WERI-Rb-1 (cell line): ENCODE results near the gene CDYL2.

Experiments
- DNase-seq: peaks from one replicate; pipeline ENCODE4 v3.0.0-alpha.2; 2020
- H3K27ac ChIP-seq: fragments of 250-450 bp; sonication (Bioruptor Pico); 2 replicates; pipeline ENCODE4 v1.5.1; 2020; ENCODE audit warnings: mild to moderate bottlenecking, moderate library complexity
- H3K27me3 ChIP-seq: fragments of 250-450 bp; sonication (Bioruptor Pico); 2 replicates; pipeline ENCODE4 v1.5.1; 2021; ENCODE audit warnings: mild to moderate bottlenecking, low read depth, moderate library complexity; ENCODE audit not compliant: insufficient read depth, severe bottlenecking
- H3K36me3 ChIP-seq: fragments of 250-450 bp; sonication (Bioruptor Pico); 2 replicates; pipeline ENCODE4 v1.5.1; 2020; ENCODE audit warnings: mild to moderate bottlenecking, moderate library complexity
- H3K4me3 ChIP-seq: 2 replicates; pipeline ENCODE4 v1.5.1; 2011; ENCODE audit warnings: low read depth, mild to moderate bottlenecking, control low read depth, low read length
- H3K9me3 ChIP-seq: fragments of 250-450 bp; sonication (Bioruptor Pico); 2 replicates; pipeline ENCODE4 v1.5.1; 2021; ENCODE audit warnings: mild to moderate bottlenecking, moderate library complexity; ENCODE audit not compliant: severe bottlenecking
- TF ChIP-seq, protein P1 (sequence below): IDR thresholded peaks from 2 replicates; pipeline ENCODE4 v1.5.1; 2011; ENCODE audit warnings: low read depth, mild to moderate bottlenecking, control low read depth, inconsistent platforms, low read length

The CDYL2 gene

DNA sequence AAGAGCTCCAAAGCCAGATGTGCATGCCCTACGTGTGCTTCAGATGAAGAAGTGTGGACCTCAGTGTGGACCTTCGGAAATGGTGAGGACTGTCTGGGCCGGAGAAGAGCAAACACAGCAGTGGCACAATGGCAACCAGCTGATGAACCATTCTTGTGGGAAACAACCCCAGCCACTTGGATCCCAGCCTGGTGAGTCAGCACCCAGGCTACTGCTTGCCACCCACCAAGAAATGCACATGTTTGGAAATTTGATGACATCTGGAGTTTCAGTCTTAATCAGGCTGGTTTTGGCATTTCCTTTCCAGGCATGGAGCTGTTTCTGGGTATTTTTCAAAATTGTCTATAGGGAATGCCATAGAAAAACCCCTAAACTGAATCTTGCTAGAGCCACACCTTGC, 220.9 kb downstream of the CDYL2 start:
- Histone ChIP-seq H3K36me3 (no peaks in the 10 kb centered on the region), H3K27me3 (peaks cover 3% of the 10 kb centered on the region), H3K27ac (no peak overlapping the region), H3K4me3 (no peak overlapping the region), H3K9me3 (no peaks in the 10 kb centered on the region)
- TF ChIP-seq, protein P1, sequence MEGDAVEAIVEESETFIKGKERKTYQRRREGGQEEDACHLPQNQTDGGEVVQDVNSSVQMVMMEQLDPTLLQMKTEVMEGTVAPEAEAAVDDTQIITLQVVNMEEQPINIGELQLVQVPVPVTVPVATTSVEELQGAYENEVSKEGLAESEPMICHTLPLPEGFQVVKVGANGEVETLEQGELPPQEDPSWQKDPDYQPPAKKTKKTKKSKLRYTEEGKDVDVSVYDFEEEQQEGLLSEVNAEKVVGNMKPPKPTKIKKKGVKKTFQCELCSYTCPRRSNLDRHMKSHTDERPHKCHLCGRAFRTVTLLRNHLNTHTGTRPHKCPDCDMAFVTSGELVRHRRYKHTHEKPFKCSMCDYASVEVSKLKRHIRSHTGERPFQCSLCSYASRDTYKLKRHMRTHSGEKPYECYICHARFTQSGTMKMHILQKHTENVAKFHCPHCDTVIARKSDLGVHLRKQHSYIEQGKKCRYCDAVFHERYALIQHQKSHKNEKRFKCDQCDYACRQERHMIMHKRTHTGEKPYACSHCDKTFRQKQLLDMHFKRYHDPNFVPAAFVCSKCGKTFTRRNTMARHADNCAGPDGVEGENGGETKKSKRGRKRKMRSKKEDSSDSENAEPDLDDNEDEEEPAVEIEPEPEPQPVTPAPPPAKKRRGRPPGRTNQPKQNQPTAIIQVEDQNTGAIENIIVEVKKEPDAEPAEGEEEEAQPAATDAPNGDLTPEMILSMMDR = no peak
- no peak for DNase-seq

DNA sequence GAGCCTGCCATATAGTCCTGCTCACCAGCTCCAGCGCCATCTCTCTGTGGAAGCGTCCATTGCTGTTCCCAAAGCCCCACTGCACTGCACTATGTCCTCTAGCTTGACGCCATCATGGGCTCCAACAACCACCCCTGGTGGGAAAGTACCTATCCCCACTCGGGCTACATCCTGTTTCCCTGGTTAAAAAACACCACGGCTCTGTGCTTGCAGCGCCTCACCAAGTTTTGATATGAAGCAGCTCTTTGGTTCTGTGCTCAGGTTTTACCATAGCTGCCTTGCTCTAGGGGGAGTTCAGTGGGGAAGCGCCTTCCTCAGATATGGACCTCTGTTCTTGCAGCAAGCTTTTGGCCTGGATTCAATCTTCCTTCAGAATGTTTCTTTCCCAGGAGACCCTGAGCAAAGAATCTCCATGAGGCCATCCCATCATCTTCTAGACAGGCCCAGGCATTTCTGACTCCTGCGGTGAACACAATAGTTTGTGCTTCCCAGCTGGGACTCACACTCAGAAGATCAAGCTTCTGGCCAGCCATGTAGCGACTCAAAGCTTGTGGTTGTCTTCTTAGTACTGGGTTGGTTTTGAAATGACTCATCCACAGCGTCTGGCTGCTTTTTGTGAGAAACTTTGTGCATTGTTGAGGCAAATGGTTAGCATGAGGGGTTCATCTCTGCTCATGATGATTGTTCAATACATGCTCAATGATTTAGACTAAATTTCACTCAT, 224.1 kb downstream of the CDYL2 start:
- no peak overlapping the region for H3K27ac ChIP-seq
- no peaks in the 10 kb centered on the region for H3K9me3 ChIP-seq
- TF ChIP-seq, protein P1 = no peak
- no peak for DNase-seq
- no peaks in the 10 kb centered on the region for H3K27me3 ChIP-seq
- H3K4me3 ChIP-seq = no peak overlapping the region
- no peaks in the 10 kb centered on the region for H3K36me3 ChIP-seq

DNA sequence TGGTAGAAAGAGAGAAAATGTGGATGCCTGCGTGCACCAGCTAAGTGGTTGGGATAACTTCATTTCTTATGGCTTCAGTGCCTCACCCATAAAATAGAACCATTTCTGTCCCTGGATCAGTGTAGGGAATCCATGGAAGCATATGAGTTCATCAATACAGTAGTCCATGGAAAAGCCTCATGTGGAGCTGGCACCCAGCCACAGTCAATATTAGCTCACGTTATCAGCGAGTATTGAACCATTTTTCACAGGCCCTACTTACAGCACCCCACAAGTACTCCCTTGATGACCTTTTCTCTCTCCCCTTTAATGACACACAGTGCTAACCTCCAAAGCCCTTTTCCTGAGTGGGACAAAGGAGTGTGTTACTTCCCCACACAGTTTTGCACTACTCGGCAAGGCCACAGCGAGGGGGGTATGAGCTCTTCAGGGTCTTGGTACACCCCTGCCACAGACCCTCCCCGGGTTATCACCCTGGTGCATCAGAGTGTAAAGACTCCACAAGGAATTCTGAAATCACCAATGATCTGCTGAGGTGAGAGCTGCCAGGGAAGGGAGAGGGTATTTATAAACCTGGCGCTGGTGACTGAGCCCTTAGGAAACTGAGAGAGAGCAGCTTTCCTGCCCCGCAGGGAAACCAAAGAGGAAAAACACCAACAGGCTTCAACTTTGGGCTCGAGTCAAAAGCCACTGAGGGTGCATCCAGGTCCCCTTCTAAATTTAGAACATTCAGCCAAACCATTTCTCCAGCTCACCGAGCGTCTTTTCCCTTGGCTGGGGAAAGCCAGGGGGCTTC, 226.7 kb downstream of the CDYL2 start:
- TF ChIP-seq, protein P1 = no peak
- H3K9me3 ChIP-seq = no peaks in the 10 kb centered on the region
- no peaks in the 10 kb centered on the region for H3K27me3 ChIP-seq
- no peak for DNase-seq
- H3K4me3 ChIP-seq = no peak overlapping the region
- H3K36me3 ChIP-seq = no peaks in the 10 kb centered on the region
- no peak overlapping the region for H3K27ac ChIP-seq

DNA sequence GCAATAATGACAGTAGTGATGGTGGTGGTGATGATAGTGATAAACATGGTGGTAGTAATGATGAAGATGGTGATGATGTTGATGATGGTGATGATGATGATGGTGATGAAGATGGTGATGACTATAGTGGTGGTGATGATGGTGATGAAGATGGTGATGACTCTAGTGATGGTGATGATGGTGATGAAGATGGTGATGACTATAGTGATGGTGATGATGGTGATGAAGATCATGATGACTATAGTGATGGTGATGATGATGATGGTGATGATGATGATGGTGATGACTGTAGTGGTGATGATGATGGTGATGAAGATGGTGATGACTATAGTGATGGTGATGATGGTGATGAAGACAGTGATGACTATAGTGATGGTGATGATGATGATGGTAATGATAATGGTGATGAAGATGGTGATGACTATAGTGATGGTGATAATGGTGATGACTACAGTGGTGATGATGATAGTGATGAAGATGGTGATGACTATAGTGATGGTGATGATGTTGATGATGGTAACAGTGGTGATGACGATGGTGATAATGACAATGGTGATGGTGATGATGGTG, 228.0 kb downstream of the CDYL2 start:
- no peak for DNase-seq
- no peaks in the 10 kb centered on the region for H3K9me3 ChIP-seq
- H3K36me3 ChIP-seq = no peaks in the 10 kb centered on the region
- TF ChIP-seq, protein P1 = no peak
- H3K4me3 ChIP-seq = no peak overlapping the region
- no peaks in the 10 kb centered on the region for H3K27me3 ChIP-seq
- H3K27ac ChIP-seq = no peak overlapping the region

DNA sequence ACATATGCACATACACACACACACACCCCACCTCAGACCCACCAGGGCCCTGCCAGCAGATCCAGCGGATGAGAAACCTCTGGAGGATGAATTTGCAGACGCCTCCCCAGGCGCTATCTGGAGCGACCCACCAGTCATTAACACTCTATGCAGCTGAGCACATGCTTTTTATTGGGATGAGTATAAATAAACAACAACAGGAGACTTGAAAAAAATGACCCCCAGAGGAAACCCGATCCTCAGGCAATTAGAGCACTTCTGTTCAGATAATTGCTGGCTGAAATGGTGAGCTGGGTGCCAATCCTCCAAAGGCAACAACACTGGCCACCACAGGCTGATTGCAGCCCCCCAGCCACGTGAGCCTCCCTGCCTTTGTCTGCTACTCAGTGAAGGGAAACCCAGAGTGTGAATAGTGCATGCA, 230.7 kb downstream of the CDYL2 start:
- Histone ChIP-seq H3K27ac (no peak overlapping the region), H3K9me3 (no peaks in the 10 kb centered on the region), H3K4me3 (no peak overlapping the region), H3K36me3 (no peaks in the 10 kb centered on the region), H3K27me3 (no peaks in the 10 kb centered on the region)
- TF ChIP-seq, protein P1 = no peak
- no peak for DNase-seq
